TTC549 (cell line): ENCODE results near the gene DNAJB11.

Experiments used
- FAIRE-seq: peaks from 2 replicates; lab custom pipeline; 2012; peaks lifted over from hg19 to GRCh38; lab: Jason Lieb, UNC

The DNAJB11 gene

DNA sequence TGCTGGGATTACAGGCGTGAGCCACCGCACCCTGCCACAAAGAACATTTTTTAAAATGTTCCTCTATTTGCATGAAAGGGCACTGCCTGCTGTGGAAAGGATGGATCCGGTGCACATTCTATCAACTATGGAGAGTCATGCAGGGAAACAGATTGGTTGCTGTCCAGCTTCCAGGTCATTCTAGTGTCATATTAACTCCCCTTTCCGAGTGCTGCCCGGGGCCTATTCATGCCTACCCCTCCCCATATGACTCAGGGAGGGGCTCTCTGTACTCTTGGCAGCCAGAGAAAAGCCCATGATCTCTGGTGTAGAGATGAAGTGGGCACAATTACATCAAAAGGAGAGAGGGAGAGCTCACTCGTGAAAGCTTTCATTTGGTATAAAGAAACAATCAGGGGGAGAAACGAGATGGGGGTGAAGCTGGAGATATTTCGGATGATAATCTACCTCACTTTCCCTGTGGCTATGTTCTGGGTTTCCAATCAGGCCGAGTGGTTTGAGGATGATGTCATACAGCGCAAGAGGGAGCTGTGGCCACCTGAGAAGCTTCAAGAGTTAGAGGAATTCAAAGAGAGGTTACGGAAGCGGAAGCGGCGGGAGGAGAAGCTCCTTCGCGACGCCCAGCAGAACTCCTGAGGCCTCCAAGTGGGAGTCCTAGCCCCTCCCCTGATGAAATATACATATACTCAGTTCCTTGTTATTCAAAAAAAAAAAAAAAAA is 26.2 kb downstream of the DNAJB11 start:
- FAIRE-seq, result no peak

- FAIRE-seq, result no peak
Measured at GRCh38 chr3:186598108-186598784, 27.7 kb downstream of the DNAJB11 start.

GRCh38 chr3:186598794-186599141 is 28.2 kb downstream of the DNAJB11 start:
- no peak for FAIRE-seq

DNA sequence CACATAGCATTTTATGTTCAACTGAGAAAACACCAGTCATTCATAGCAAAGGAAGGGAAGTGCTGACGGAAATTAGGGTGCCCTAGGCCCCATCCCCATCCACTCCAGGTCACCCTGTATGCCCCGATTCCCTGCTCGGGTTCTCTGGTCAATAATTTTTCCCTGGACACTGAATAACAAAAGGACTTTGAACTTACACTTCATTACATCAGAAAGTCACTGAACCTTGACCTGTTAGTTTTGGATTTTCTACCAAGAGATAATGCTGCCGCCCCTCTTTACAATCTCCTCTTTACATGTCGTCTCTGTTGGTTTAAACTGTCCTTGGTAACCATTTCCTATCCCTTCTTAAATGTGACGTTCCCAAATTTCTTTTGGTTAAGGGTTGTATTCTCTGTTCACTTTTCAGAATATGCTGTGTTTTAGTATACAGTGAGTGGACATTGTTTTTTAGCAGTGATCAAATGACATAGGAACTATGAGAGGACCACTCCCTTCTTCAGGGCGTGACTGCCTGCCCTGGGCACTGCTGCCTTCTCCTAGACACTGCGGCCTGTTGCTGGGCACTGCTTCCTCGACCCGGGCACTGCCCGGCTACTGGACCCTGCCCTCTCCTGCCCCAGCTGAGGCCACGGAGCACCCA is 28.7 kb downstream of the DNAJB11 start:
- no peak for FAIRE-seq

GRCh38 chr3:186599785-186600166 is 29.3 kb downstream of the DNAJB11 start:
- no peak for FAIRE-seq

DNA sequence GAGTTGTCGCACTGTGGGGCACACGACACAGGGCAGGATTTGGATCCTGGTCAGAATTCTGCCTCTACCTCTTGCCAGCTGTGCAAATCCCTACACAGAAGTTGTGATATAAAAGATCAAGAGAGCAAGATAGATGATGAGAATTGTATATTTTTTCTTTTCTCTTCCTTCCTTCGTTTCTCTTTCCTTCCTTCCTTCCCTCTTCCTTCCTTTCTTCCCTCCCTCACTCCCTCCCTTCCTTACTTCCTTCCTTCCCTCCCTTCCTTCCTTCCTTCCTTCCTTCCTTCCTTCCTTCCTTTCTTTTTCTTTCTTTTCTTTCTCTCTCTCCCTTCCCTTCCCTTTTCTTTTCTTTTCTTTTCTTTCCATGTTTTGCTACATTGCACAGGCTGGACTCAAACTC is 30.4 kb downstream of the DNAJB11 start:
- no peak for FAIRE-seq

DNA sequence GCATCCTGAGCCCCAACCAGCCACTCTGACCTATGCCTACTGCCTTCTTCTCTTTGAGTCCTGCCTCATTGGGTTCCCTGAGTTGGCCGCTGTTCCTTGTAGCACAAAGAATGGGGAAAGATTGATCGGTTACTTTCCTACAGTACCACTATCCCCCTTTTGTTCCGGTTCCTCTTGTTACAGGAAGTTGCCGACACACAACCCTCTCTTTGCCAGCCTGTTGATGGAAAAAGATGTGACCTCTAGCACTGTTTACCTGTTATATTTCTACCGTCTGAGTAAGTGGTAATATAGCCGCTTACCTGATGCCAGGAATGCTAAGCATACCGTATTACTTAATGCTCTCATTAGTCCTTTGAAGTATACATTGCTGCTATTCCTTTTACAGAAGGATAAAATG is 32.6 kb downstream of the DNAJB11 start:
- no peak for FAIRE-seq

DNA sequence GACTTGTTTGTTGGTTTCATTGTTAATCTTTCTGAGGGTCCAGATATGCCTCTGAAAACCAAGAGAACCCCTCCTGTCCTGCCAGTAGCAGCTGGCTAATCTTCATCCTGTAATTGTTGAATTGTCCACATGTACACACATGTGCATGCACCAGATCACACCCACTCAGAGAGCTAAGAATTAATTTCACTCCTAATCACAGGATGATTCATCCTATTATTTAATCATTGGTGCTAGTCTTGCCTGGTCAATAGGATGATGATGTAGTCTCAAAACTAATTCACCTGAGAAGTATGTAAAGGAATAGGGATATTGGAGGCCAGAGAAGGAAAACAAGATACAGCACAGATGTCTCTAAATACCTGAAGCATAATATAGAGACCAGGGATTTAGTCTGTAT is 34.6 kb downstream of the DNAJB11 start:
- no peak for FAIRE-seq

- no peak for FAIRE-seq
Measured at GRCh38 chr3:186605561-186606545, 35.3 kb downstream of the DNAJB11 start.

- FAIRE-seq, result no peak
Measured at GRCh38 chr3:186608624-186609215, 38.2 kb downstream of the DNAJB11 start.

- no peak for FAIRE-seq
Measured at GRCh38 chr3:186609247-186609868, 38.8 kb downstream of the DNAJB11 start.

DNA sequence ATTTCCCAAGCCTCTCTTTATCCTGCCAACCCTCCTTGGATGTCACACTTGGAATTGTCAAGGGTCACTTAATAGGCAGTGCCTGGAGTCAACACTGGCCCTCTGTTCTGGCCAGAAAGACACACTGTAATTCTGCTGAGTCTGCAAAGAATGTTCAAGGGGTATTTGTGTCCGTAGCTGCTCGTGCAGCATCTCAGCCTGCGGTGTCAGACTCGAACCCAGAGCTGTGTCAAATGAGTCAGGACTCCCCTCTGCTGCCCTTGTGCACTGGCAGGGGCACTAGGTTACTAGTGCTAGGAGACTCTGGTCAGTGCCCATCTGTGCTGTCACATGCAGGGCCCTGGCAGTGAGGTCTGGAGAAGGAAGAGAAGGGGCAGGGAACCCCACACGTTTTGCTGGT is 41.5 kb downstream of the DNAJB11 start:
- FAIRE-seq, result no peak

DNA sequence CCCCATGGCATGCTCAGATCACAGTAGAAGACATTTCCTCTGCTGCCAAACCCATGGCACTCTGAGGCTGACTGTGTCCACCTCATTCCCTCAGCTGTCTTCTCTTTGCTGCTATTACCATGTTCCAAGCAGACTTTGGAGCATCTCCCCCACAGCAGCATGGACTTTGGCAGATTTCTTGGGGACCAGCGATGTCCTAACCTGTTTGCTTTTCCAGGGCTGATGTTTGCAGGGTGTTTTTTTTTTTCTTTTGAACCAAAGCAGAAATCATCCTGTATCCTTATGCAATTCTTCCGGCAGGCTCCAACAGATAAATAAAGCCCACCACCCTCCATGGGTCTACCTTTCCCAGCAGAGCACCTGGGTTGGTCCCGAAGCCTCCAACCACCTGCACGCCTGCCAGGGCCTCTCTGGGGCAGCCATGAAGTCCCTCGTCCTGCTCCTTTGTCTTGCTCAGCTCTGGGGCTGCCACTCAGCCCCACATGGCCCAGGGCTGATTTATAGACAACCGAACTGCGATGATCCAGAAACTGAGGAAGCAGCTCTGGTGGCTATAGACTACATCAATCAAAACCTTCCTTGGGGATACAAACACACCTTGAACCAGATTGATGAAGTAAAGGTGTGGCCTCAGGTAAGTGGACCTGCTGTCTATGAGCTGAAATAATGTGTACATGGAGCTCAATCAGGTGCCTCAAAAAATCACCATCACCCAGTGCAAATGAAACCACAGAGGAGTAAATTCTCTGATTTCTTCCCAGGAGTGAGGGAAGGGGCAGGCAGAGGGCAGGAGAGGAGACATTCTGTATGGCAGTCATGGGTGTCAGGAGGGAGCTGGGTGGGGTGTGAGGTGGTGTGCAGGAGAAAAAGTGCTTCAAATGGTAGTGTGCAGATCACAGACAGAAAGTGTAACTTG is 42.5 kb downstream of the DNAJB11 start, which contains the start of gene AHSG:
Gene AHSG, plus strand, starts transcription at position 340 of the 916 bp plus-strand sequence. Its CDS starts 82 bp downstream, at position 422.
- no peak for FAIRE-seq

- FAIRE-seq, result no peak
Measured at GRCh38 chr3:186613637-186614265, 43.2 kb downstream of the DNAJB11 start.

DNA sequence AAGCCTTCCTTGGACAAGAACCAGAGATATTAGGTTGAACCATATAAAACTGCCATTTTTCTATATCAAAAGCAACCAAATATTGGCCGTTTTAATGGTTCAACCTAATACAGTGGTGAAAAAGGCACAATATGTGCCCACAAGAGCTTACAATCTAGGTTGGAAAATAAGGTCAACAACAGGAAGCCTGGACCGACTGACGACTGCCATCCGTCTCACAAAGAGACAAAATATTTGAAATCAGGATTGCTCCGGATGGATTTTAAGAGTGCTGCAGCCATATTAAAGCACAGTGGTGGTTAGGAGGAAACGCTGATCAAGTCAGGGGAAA is 43.7 kb downstream of the DNAJB11 start:
- FAIRE-seq, result no peak

- peak; percentile 5 for FAIRE-seq
Measured at GRCh38 chr3:186614597-186615483, 44.3 kb downstream of the DNAJB11 start.

GRCh38 chr3:186616299-186616617 is 45.7 kb downstream of the DNAJB11 start:
- no peak for FAIRE-seq

GRCh38 chr3:186617036-186617946 is 46.8 kb downstream of the DNAJB11 start:
- FAIRE-seq, result no peak
